ENCODE measurements around the gene FBXO31.

DNA sequence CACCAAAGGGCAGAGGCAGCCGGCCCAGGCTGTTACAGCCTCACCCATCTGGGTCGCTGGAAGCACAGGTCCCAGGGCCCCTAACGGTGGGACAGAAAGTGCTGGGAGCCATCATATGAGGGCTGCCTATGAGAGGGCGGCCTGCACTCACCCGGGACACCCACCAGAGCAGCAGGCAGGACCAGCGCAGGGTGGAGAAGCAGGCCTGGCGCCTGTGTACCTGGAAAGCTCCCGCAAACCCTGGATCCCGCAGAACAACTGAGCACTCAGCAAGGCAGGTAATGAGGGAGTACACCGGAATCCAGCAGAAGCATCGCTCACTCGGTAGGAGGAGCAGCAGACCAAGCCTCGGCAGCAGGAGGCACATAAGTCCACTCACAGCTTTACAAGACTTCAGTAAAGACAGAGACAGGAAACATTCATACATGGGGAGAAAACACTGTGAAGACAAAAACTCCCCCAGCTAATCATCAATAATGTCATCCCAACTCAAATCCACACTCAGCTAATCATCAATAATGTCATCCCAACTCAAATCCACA lies 34.9 kb downstream of the FBXO31 start:
- TF ChIP-seq EZH2 (IDR thresholded peaks at IDR 0.05; ENCODE audit: insufficient read depth, poor library complexity, severe bottlenecking): no peak
- TF ChIP-seq EZH2phosphoT487 (IDR thresholded peaks at IDR 0.05; ENCODE audit: insufficient read depth, low read depth): no peak
